HEK293 (cell line): ENCODE measurements around the gene WDR7.

Experiments
- CTCF ChIA-PET: fragments of 350-600 bp; formaldehyde crosslinking; extraction: SDS; loops from one replicate; lab custom pipeline; 2021; ENCODE audit warnings: antibody characterized with exemption; lab: Yijun Ruan, JAX
- POLR2A ChIA-PET: fragments of 300-600 bp; formaldehyde crosslinking; extraction: SDS; loops from one replicate; lab custom pipeline; 2020; ENCODE audit warnings: antibody characterized with exemption, inconsistent platforms; lab: Yijun Ruan, JAX
- H3K27ac ChIP-seq: fragments of 200-500 bp; sonication (Bioruptor generic); 2 replicates; pipeline ENCODE4 v1.5.1; 2014; ENCODE audit warnings: low read depth, low read length, control low read depth, inconsistent platforms; ENCODE audit errors: extremely low read depth
- H3K36me3 ChIP-seq, 2 experiments: fragments of 200-500 bp in 1 of 2; sonication (Bioruptor generic) in 1 of 2; 1 replicate in 1 of 2; 2 replicates in 1 of 2; pipeline ENCODE4 v1.5.1; 2014 to 2017; ENCODE audit warnings: inconsistent platforms in 2 of 2, low read length in 2 of 2; ENCODE audit not compliant: control insufficient read depth in 2 of 2, insufficient read depth in 1 of 2
- H3K4me1 ChIP-seq: fragments of 200-500 bp; sonication (Bioruptor generic); 2 replicates; pipeline ENCODE4 v1.5.1; 2014; ENCODE audit warnings: mild to moderate bottlenecking, low read length, inconsistent platforms; ENCODE audit not compliant: control insufficient read depth, insufficient read depth
- H3K4me3 ChIP-seq: 2 replicates; pipeline ENCODE4 v1.5.1; 2011; ENCODE audit warnings: low read depth, mild to moderate bottlenecking, control low read depth, low read length, moderate library complexity
- H3K9me3 ChIP-seq: fragments of 200-500 bp; sonication (Bioruptor generic); 2 replicates; pipeline ENCODE4 v1.5.1; 2014; ENCODE audit warnings: low read depth, low read length, inconsistent platforms; ENCODE audit not compliant: control insufficient read depth, insufficient read depth
- EGR2 ChIP-seq: fragments of 450-650 bp; formaldehyde crosslinking; IDR thresholded peaks from 2 replicates; pipeline ENCODE4 v1.5.1; 2016; ENCODE audit warnings: low read depth, missing biosample characterization, missing genetic modification characterization
- FEZF1 ChIP-seq: fragments of 450-650 bp; formaldehyde crosslinking; IDR thresholded peaks from 2 replicates; pipeline ENCODE4 v1.5.1; 2016; ENCODE audit warnings: missing biosample characterization, missing genetic modification characterization
- GLIS1 ChIP-seq: fragments of 450-650 bp; formaldehyde crosslinking; IDR thresholded peaks from 2 replicates; pipeline ENCODE4 v1.5.1; 2016; ENCODE audit warnings: missing biosample characterization, missing genetic modification characterization
- KLF10 ChIP-seq: fragments of 450-650 bp; IDR thresholded peaks from 2 replicates; pipeline ENCODE4 v1.5.1; 2018; ENCODE audit warnings: missing biosample characterization, mild to moderate bottlenecking, missing genetic modification characterization
- KLF8 ChIP-seq: fragments of 450-650 bp; formaldehyde crosslinking; IDR thresholded peaks from 2 replicates; pipeline ENCODE4 v1.5.1; 2016; ENCODE audit warnings: missing biosample characterization, missing genetic modification characterization
- KLF9 ChIP-seq: fragments of 450-650 bp; formaldehyde crosslinking; IDR thresholded peaks from 2 replicates; pipeline ENCODE4 v1.5.1; 2016; ENCODE audit warnings: missing biosample characterization, missing genetic modification characterization, low read depth
- PATZ1 ChIP-seq: fragments of 450-650 bp; formaldehyde crosslinking; IDR thresholded peaks from 2 replicates; pipeline ENCODE4 v1.5.1; 2016; ENCODE audit warnings: missing biosample characterization, missing genetic modification characterization
- SETDB1 ChIP-seq: IDR thresholded peaks from one replicate; pipeline ENCODE4 v1.6.1; 2017; ENCODE audit warnings: mild to moderate bottlenecking, low read length, moderate library complexity, mixed read lengths; ENCODE audit not compliant: insufficient read length
- SP2 ChIP-seq: fragments of 450-650 bp; formaldehyde crosslinking; IDR thresholded peaks from 2 replicates; pipeline ENCODE4 v1.5.1; 2016; ENCODE audit warnings: missing biosample characterization, missing genetic modification characterization
- SP3 ChIP-seq: fragments of 450-650 bp; formaldehyde crosslinking; IDR thresholded peaks from 2 replicates; pipeline ENCODE4 v1.5.1; 2016; ENCODE audit warnings: missing biosample characterization, missing genetic modification characterization
- SP7 ChIP-seq: fragments of 450-650 bp; formaldehyde crosslinking; IDR thresholded peaks from 2 replicates; pipeline ENCODE4 v1.5.1; 2016; ENCODE audit warnings: missing biosample characterization, missing genetic modification characterization
- YY2 ChIP-seq: fragments of 450-650 bp; formaldehyde crosslinking; IDR thresholded peaks from 2 replicates; pipeline ENCODE4 v1.5.1; 2016; ENCODE audit warnings: missing biosample characterization, missing genetic modification characterization
- ZBTB10 ChIP-seq: fragments of 450-650 bp; formaldehyde crosslinking; IDR thresholded peaks from 2 replicates; pipeline ENCODE4 v1.5.1; 2016; ENCODE audit warnings: missing biosample characterization, missing genetic modification characterization
- ZBTB11 ChIP-seq: fragments of 450-650 bp; formaldehyde crosslinking; conservative IDR thresholded peaks from 2 replicates; pipeline ENCODE4 v1.5.1; 2016; ENCODE audit warnings: low read depth, missing biosample characterization, missing genetic modification characterization
- ZNF146 ChIP-seq: fragments of 450-650 bp; formaldehyde crosslinking; IDR thresholded peaks from 2 replicates; pipeline ENCODE4 v1.5.1; 2016; ENCODE audit warnings: missing biosample characterization, missing genetic modification characterization
- ZNF335 ChIP-seq: fragments of 450-650 bp; formaldehyde crosslinking; conservative IDR thresholded peaks from 2 replicates; pipeline ENCODE4 v1.5.1; 2016; ENCODE audit warnings: missing biosample characterization, missing genetic modification characterization
- ZNF341 ChIP-seq: fragments of 450-650 bp; formaldehyde crosslinking; IDR thresholded peaks from 2 replicates; pipeline ENCODE4; 2016; ENCODE audit warnings: low read depth, missing biosample characterization, missing genetic modification characterization
- ZNF366 ChIP-seq: fragments of 450-650 bp; formaldehyde crosslinking; conservative IDR thresholded peaks from 2 replicates; pipeline ENCODE4 v1.5.1; 2016; ENCODE audit warnings: missing biosample characterization, missing genetic modification characterization
- ZNF501 ChIP-seq: fragments of 450-650 bp; formaldehyde crosslinking; IDR thresholded peaks from 2 replicates; pipeline ENCODE4 v1.5.1; 2016; ENCODE audit warnings: missing biosample characterization, missing genetic modification characterization
- ZNF521 ChIP-seq: fragments of 450-650 bp; formaldehyde crosslinking; IDR thresholded peaks from 2 replicates; pipeline ENCODE4 v1.5.1; 2017; ENCODE audit warnings: missing biosample characterization, mild to moderate bottlenecking, missing genetic modification characterization
- ZNF560 ChIP-seq: fragments of 450-650 bp; formaldehyde crosslinking; IDR thresholded peaks from 2 replicates; pipeline ENCODE4 v1.5.1; 2017; ENCODE audit warnings: missing biosample characterization, missing genetic modification characterization, borderline replicate concordance
- ZNF670 ChIP-seq: fragments of 450-650 bp; formaldehyde crosslinking; IDR thresholded peaks from 2 replicates; pipeline ENCODE4 v1.5.1; 2016; ENCODE audit warnings: missing biosample characterization, missing genetic modification characterization, low read depth

Gene WDR7

GRCh38 chr18:56637176-56637575 is 14.0 kb upstream of the WDR7 start (continued):
- TF ChIP-seq ZNF670 (tag by site-specific recombination) (no peak), ZNF341 (tag by site-specific recombination) (no peak), SETDB1 (no peak), SP2 (tag by site-specific recombination) (no peak)

- Histone ChIP-seq H3K27ac (peak overlapping the region; percentile 98), H3K4me3 (peak overlapping the region; percentile 59), H3K9me3 (no peaks in the 10 kb centered on the region), H3K4me1 (peaks cover 8% of the 10 kb centered on the region; the same call in 1 of the 2 replicates), H3K36me3 (peaks cover 11 to 22% of the 10 kb centered on the region in 2 experiments; a peak in 2 of 3 replicates)
- ChIA-PET CTCF (interaction anchor here (1.0 to 1.8 kb wide), 4 partner anchors 15 to 113 kb away, joined by 3 to 6 read pairs (median 3); no protein-coding TSS in a partner anchor), POLR2A (interaction anchor here (0.6 to 5.3 kb wide), 6 partner anchors 13 to 1386 kb away, joined by 3 to 40 read pairs (median 8); partner anchors contain the start of gene WDR7)
- TF ChIP-seq ZNF335 (tag by site-specific recombination) = peak; percentile 66; the same call in 1 of the 2 replicates
- no peak for TF ChIP-seq SP7
- TF ChIP-seq, all 188 proteins: peak for 1
Observed at GRCh38 chr18:56637711-56638231, 13.4 kb upstream of the WDR7 start.

- CTCF ChIA-PET = interaction anchor here (1.0 to 1.8 kb wide), 4 partner anchors 15 to 112 kb away, joined by 3 to 6 read pairs (median 3); no protein-coding TSS in a partner anchor
- Histone ChIP-seq H3K27ac (peak within 1 kb of the TSS; percentile 98), H3K4me1 (peaks cover 8% of the 10 kb centered on the region; the same call in 1 of the 2 replicates), H3K9me3 (no peaks in the 10 kb centered on the region), H3K4me3 (peak within 1 kb of the TSS; percentile 59), H3K36me3 (peaks cover 11 to 16% of the 10 kb centered on the region in 2 experiments; a peak in 2 of 3 replicates)
- POLR2A ChIA-PET = interaction anchor here (0.6 to 5.3 kb wide), 6 partner anchors 13 to 1387 kb away, joined by 3 to 40 read pairs (median 8); partner anchors contain the start of gene WDR7
- TF ChIP-seq KLF9 (tag by site-specific recombination) = peak; percentile 91
- TF ChIP-seq ZNF335 (tag by site-specific recombination) = peak; percentile 49; the same call in 1 of the 2 replicates
- peak; percentile 47; the same call in 1 of the 2 replicates for TF ChIP-seq EGR2 (tag by site-specific recombination)
- no peak for TF ChIP-seq ZNF146
- TF ChIP-seq KLF8 (tag by site-specific recombination) = no peak; the same call in 1 of the 2 replicates
- peak; percentile 55; the same call in 1 of the 2 replicates for TF ChIP-seq ZNF501 (tag by site-specific recombination)
- 0 out of 2 replicates have a peak, but pooled peaks have one; percentile 18 for TF ChIP-seq FEZF1 (tag by site-specific recombination)
- no peak for TF ChIP-seq YY2 (tag by site-specific recombination)
- TF ChIP-seq PATZ1 (tag by site-specific recombination) = peak; percentile 80
- TF ChIP-seq ZNF366 (tag by site-specific recombination) = peak; percentile 44; the same call in 1 of the 2 replicates
- TF ChIP-seq GLIS1 = 0 out of 2 replicates have a peak, but pooled peaks have one; percentile 15
- peak; percentile 87 for TF ChIP-seq SP3 (tag by site-specific recombination)
- no peak for TF ChIP-seq ZNF560
- 0 out of 2 replicates have a peak, but pooled peaks have one; percentile 50 for TF ChIP-seq ZBTB10 (tag by site-specific recombination)
- peak; percentile 71 for TF ChIP-seq KLF10 (tag by site-specific recombination)
- peak; percentile 69 for TF ChIP-seq ZBTB11 (tag by site-specific recombination)
- no peak for TF ChIP-seq ZNF521 (tag by site-specific recombination)
Observed at GRCh38 chr18:56638232-56639103, 12.7 kb upstream of the WDR7 start, which contains the start of gene TXNL1. Gene TXNL1, minus strand, starts transcription at chr18:56638592. Its CDS starts 152 bp downstream, at chr18:56638440.
